ENCODE measurements around the gene CDH8.

CDH8 gene

GRCh38 chr16:61879306-61879705 lies 156.9 kb downstream of the CDH8 start:
- TF ChIP-seq, protein P1, sequence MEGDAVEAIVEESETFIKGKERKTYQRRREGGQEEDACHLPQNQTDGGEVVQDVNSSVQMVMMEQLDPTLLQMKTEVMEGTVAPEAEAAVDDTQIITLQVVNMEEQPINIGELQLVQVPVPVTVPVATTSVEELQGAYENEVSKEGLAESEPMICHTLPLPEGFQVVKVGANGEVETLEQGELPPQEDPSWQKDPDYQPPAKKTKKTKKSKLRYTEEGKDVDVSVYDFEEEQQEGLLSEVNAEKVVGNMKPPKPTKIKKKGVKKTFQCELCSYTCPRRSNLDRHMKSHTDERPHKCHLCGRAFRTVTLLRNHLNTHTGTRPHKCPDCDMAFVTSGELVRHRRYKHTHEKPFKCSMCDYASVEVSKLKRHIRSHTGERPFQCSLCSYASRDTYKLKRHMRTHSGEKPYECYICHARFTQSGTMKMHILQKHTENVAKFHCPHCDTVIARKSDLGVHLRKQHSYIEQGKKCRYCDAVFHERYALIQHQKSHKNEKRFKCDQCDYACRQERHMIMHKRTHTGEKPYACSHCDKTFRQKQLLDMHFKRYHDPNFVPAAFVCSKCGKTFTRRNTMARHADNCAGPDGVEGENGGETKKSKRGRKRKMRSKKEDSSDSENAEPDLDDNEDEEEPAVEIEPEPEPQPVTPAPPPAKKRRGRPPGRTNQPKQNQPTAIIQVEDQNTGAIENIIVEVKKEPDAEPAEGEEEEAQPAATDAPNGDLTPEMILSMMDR (conservative IDR thresholded peaks at IDR 0.05; ENCODE audit: low read depth, low read length): no peak
- no peak overlapping the region for H3K9ac ChIP-seq

GRCh38 chr16:61877436-61877835 lies 158.8 kb downstream of the CDH8 start:
- Histone ChIP-seq H3K36me3 (ENCODE audit: insufficient read depth) (no peaks in the 10 kb centered on the region), H3K27ac (no peak overlapping the region), H2AFZ (ENCODE audit: low read depth) (no peak overlapping the region), H3K4me2 (no peak overlapping the region), H3K4me3 (IDR thresholded peaks at IDR 0.05; ENCODE audit: insufficient read depth, low read depth, low read length) (no peak overlapping the region), H3K9ac (no peak overlapping the region), H3K79me2 (ENCODE audit: insufficient read depth, low read depth) (no peaks in the 10 kb centered on the region), H3K4me1 (ENCODE audit: low read depth, poor library complexity, severe bottlenecking) (no peaks in the 10 kb centered on the region), H4K20me1 (ENCODE audit: insufficient read depth) (no peaks in the 10 kb centered on the region), H3K27me3 (ENCODE audit: insufficient read depth, low read depth) (no peaks in the 10 kb centered on the region)
- TF ChIP-seq, protein P1 (conservative IDR thresholded peaks at IDR 0.05; ENCODE audit: low read depth, low read length): no peak

More at GRCh38 chr16:61879306-61879705, 156.9 kb downstream of the CDH8 start:
- Histone ChIP-seq H3K4me2 (no peak overlapping the region), H3K79me2 (ENCODE audit: insufficient read depth, low read depth) (no peaks in the 10 kb centered on the region), H3K27ac (no peak overlapping the region), H3K4me1 (ENCODE audit: low read depth, poor library complexity, severe bottlenecking) (no peaks in the 10 kb centered on the region), H3K36me3 (ENCODE audit: insufficient read depth) (no peaks in the 10 kb centered on the region), H3K27me3 (ENCODE audit: insufficient read depth, low read depth) (no peaks in the 10 kb centered on the region), H2AFZ (ENCODE audit: low read depth) (no peak overlapping the region), H4K20me1 (ENCODE audit: insufficient read depth) (no peaks in the 10 kb centered on the region), H3K4me3 (IDR thresholded peaks at IDR 0.05; ENCODE audit: insufficient read depth, low read depth, low read length) (no peak overlapping the region)

- H3K79me2 ChIP-seq (ENCODE audit: insufficient read depth, low read depth): no peaks in the 10 kb centered on the region
- no peak overlapping the region for H3K4me2 ChIP-seq
- no peak overlapping the region for H2AFZ ChIP-seq (ENCODE audit: low read depth)
- no peak overlapping the region for H3K27ac ChIP-seq
- H3K27me3 ChIP-seq (ENCODE audit: insufficient read depth, low read depth): no peaks in the 10 kb centered on the region
- TF ChIP-seq, protein P1 (conservative IDR thresholded peaks at IDR 0.05; ENCODE audit: low read depth, low read length): no peak
- H3K4me1 ChIP-seq (ENCODE audit: low read depth, poor library complexity, severe bottlenecking): no peaks in the 10 kb centered on the region
- no peak overlapping the region for H3K4me3 ChIP-seq (IDR thresholded peaks at IDR 0.05; ENCODE audit: insufficient read depth, low read depth, low read length)
- no peaks in the 10 kb centered on the region for H3K36me3 ChIP-seq (ENCODE audit: insufficient read depth)
- H4K20me1 ChIP-seq (ENCODE audit: insufficient read depth): no peaks in the 10 kb centered on the region
- no peak overlapping the region for H3K9ac ChIP-seq
Observed at GRCh38 chr16:61872778-61873119, 163.5 kb downstream of the CDH8 start.

DNA sequence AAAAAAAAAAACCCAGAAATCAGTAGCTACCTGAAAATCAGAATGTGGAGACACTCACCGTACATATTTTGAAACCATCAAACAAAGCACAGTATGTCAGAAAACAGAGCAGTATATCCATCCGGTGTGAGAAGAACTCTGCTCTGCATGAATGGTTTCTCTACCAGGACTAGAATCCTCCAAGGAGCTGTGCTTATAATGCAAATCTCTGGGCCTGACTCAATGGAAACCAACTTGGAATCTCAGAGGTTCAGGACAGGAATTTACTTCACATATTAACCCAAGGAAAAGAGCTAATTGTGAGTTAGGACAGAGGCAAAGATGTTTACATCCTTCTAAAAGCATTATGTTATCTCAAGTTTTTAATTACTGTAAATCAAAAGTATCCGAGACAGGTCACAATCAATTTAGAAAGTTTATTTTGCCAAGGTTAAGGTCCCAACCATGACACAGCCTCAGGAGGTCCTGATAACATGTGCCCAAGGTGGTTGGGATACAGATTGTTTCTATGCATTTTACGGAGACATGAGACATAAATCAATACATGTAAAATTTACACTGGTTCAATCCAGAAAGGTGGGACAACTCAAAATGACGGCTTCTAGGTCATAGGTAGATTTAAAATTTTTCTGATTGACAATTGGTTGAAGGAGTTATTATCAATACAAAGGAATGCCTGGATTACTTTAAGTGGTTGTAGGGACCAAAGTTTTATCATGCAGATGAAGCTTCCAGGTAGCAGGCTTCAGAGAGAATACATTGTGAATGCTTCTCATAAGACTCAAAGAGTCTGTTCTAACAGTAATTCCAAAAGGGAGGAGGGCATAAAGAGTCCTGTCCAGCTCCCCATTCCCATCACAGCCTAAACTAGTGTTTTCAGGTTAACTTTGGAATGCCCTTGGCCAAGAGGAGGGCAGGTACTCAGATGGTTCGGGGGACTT lies 164.1 kb downstream of the CDH8 start:
- Histone ChIP-seq H3K4me1 (ENCODE audit: low read depth, poor library complexity, severe bottlenecking) (no peaks in the 10 kb centered on the region), H3K79me2 (ENCODE audit: insufficient read depth, low read depth) (no peaks in the 10 kb centered on the region), H4K20me1 (ENCODE audit: insufficient read depth) (no peaks in the 10 kb centered on the region), H3K4me3 (IDR thresholded peaks at IDR 0.05; ENCODE audit: insufficient read depth, low read depth, low read length) (no peak overlapping the region), H3K36me3 (ENCODE audit: insufficient read depth) (no peaks in the 10 kb centered on the region), H3K4me2 (no peak overlapping the region), H3K27me3 (ENCODE audit: insufficient read depth, low read depth) (no peaks in the 10 kb centered on the region), H3K27ac (no peak overlapping the region), H2AFZ (ENCODE audit: low read depth) (no peak overlapping the region), H3K9ac (no peak overlapping the region)
- TF ChIP-seq, protein P1 (conservative IDR thresholded peaks at IDR 0.05; ENCODE audit: low read depth, low read length): no peak
